Neuron (in vitro differentiated cells): Measurements from ENCODE around the gene LDLRAD4.

ENCODE experiments used
- H2AFZ ChIP-seq: one replicate; pipeline ENCODE4 v1.6.1; 2013; ENCODE audit warnings: low read depth, mild to moderate bottlenecking, inconsistent platforms, low read length, moderate library complexity
- H3K27me3 ChIP-seq: one replicate; pipeline ENCODE4 v1.6.1; 2013; ENCODE audit warnings: low read length; ENCODE audit not compliant: insufficient read depth
- H3K36me3 ChIP-seq: one replicate; pipeline ENCODE4 v1.6.1; 2013; ENCODE audit warnings: low read length; ENCODE audit not compliant: insufficient read depth
- H3K4me1 ChIP-seq: one replicate; pipeline ENCODE4 v1.6.1; 2013; ENCODE audit warnings: low read length; ENCODE audit not compliant: insufficient read depth
- H3K4me3 ChIP-seq: 2 replicates; pipeline ENCODE4 v1.5.1; 2013; ENCODE audit warnings: mild to moderate bottlenecking, low read length, moderate library complexity
- H3K9me3 ChIP-seq: one replicate; pipeline ENCODE4 v1.6.1; 2013; ENCODE audit warnings: low read length

Gene LDLRAD4

DNA sequence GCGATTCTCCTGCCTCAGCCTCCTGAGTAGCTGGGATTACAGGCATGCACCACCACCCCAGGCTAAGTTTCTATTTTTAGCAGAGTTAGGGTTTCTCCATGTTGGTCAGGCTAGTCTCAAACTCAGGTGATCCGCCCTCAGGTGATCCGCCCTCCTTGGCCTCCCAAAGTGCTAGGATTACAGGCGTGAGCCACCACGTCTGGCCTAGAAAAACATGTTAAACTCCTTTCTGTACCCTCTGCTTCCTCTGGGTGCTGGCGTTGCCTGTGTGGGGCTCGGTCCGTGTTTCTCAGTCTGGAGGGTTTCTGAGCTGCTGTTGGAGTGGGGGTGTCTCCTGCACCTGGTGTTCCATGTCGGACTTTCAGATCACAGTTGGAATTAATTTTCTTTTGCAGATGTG is 17.9 kb downstream of the LDLRAD4 start:
- Histone ChIP-seq H3K36me3 (no peaks in the 10 kb centered on the region), H3K9me3 (no peaks in the 10 kb centered on the region), H3K4me3 (no peak overlapping the region), H2AFZ (no peak overlapping the region), H3K4me1 (peaks cover 3% of the 10 kb centered on the region), H3K27me3 (no peaks in the 10 kb centered on the region)

- peaks cover 3% of the 10 kb centered on the region for H3K4me1 ChIP-seq
- H3K4me3 ChIP-seq: no peak overlapping the region
- H3K27me3 ChIP-seq: no peaks in the 10 kb centered on the region
- no peaks in the 10 kb centered on the region for H3K36me3 ChIP-seq
- H3K9me3 ChIP-seq: no peaks in the 10 kb centered on the region
- H2AFZ ChIP-seq: no peak overlapping the region
These were observed 18.5 kb downstream of the LDLRAD4 start for GRCh38 chr18:13237073-13237472.

- H2AFZ ChIP-seq: no peak overlapping the region
- no peaks in the 10 kb centered on the region for H3K27me3 ChIP-seq
- H3K4me1 ChIP-seq: peaks cover 3% of the 10 kb centered on the region
- no peaks in the 10 kb centered on the region for H3K9me3 ChIP-seq
- no peak overlapping the region for H3K4me3 ChIP-seq
- H3K36me3 ChIP-seq: no peaks in the 10 kb centered on the region
These were observed 19.1 kb downstream of the LDLRAD4 start for GRCh38 chr18:13237641-13238040.

DNA sequence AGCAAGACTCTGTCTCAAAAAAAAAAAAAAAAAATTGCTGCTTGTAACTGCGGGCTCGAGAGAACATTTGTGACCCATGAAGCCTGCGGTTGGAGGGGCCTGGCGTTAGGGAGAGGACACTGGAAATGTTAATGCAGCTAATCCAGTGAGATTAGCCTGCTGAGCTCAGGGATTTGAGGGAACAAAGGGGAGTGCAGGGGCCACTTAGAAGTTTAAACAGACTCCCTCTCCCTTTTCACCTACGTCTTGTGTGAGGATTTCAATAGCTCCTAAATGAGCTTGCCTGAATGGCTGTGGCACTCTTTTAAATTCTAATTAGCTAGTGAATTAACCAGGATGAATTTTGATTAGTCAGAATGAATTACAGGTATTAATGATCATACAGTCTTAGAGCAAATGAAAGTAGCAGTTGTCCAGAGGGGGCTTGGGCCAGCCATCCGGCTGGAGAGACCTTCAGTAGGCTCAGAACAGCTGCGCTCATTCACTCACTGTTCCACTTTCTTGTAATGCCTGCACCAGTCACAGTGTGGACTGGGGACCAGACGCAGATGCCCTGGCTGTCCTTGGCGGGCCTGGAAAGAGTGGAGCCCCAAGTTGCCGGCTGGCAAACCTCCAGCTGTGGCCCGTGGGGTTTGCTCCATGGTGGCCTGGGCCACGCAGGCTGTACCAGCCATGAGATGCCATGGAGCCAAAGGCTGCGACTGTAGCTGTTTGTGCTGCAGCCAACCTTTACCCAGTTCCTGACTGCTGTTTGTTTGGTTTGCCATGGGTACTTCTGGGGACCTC is 20.8 kb downstream of the LDLRAD4 start:
- H3K9me3 ChIP-seq: no peaks in the 10 kb centered on the region
- no peaks in the 10 kb centered on the region for H3K27me3 ChIP-seq
- no peak overlapping the region for H2AFZ ChIP-seq
- no peaks in the 10 kb centered on the region for H3K36me3 ChIP-seq
- H3K4me1 ChIP-seq: peaks cover 3% of the 10 kb centered on the region
- H3K4me3 ChIP-seq: no peak overlapping the region

DNA sequence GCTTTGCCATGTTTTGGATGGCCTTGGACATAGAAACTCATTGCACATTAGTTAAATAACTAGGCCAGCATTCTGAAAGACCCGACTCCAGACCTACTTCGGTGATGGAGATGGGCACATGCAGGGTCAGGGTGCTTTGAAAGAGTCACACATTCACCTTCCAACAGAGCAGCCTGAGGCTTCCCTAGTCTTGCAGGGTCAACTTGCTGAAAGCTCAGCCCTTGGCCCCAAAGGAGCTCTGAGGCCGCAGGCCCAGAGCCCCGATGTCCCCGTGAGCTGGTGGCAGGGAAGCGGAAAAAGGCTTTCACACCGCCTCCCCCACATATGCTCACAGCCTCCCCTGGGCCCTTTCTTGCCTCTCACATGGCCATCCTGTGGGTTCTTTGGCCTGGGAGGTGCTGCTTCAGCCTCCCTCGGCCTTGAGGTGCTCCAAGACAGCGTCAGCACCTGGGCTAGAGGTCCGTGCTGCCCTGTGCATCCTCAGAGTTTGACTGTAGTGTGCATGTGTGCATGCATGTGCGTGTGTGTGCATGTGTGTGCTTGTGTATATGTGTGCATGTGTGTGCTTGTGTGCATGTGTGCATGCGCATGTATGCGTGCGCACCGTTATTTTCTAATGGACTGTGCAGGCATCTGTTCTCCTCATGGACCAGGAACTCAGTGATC is 21.6 kb downstream of the LDLRAD4 start:
- Histone ChIP-seq H3K9me3 (no peaks in the 10 kb centered on the region), H3K4me1 (peaks cover 3% of the 10 kb centered on the region), H3K4me3 (no peak overlapping the region), H2AFZ (no peak overlapping the region), H3K27me3 (no peaks in the 10 kb centered on the region), H3K36me3 (no peaks in the 10 kb centered on the region)

- Histone ChIP-seq H2AFZ (no peak overlapping the region), H3K4me1 (peaks cover 3% of the 10 kb centered on the region), H3K9me3 (no peaks in the 10 kb centered on the region), H3K36me3 (no peaks in the 10 kb centered on the region), H3K4me3 (no peak overlapping the region), H3K27me3 (no peaks in the 10 kb centered on the region)
These were observed 22.7 kb downstream of the LDLRAD4 start for GRCh38 chr18:13241083-13241892.

DNA sequence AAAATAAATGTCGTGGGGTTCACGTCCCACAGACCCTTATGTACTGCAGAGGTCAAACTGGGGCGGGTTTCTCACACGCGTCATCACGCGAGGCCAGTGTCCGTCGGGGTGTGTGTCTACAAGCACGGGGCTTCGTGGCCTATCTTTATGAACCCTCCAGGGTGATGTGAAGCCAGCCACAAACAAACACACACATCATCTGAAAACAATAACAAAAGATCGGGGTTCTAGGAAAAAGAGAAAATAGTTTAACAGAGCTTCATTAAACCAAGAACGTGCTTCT is 23.3 kb downstream of the LDLRAD4 start:
- H2AFZ ChIP-seq: no peak overlapping the region
- no peak overlapping the region for H3K4me3 ChIP-seq
- H3K27me3 ChIP-seq: no peaks in the 10 kb centered on the region
- no peaks in the 10 kb centered on the region for H3K9me3 ChIP-seq
- peaks cover 3% of the 10 kb centered on the region for H3K4me1 ChIP-seq
- no peaks in the 10 kb centered on the region for H3K36me3 ChIP-seq

- no peak overlapping the region for H3K4me3 ChIP-seq
- H3K9me3 ChIP-seq: no peaks in the 10 kb centered on the region
- H3K36me3 ChIP-seq: no peaks in the 10 kb centered on the region
- H3K27me3 ChIP-seq: no peaks in the 10 kb centered on the region
- peaks cover 3% of the 10 kb centered on the region for H3K4me1 ChIP-seq
- H2AFZ ChIP-seq: no peak overlapping the region
These were observed 24.2 kb downstream of the LDLRAD4 start for GRCh38 chr18:13242797-13243196.

- Histone ChIP-seq H3K4me3 (no peak overlapping the region), H3K27me3 (no peaks in the 10 kb centered on the region), H3K9me3 (no peaks in the 10 kb centered on the region), H2AFZ (no peak overlapping the region), H3K36me3 (no peaks in the 10 kb centered on the region), H3K4me1 (peaks cover 3% of the 10 kb centered on the region)
These were observed 24.8 kb downstream of the LDLRAD4 start for GRCh38 chr18:13243363-13243762.

GRCh38 chr18:13244135-13244534 is 25.6 kb downstream of the LDLRAD4 start:
- Histone ChIP-seq H3K36me3 (no peaks in the 10 kb centered on the region), H3K4me3 (no peak overlapping the region), H3K27me3 (no peaks in the 10 kb centered on the region), H3K9me3 (no peaks in the 10 kb centered on the region), H3K4me1 (peaks cover 2% of the 10 kb centered on the region), H2AFZ (no peak overlapping the region)

GRCh38 chr18:13245481-13246000 is 27.0 kb downstream of the LDLRAD4 start:
- Histone ChIP-seq H3K4me1 (no peaks in the 10 kb centered on the region), H2AFZ (no peak overlapping the region), H3K27me3 (no peaks in the 10 kb centered on the region), H3K4me3 (no peak overlapping the region), H3K9me3 (no peaks in the 10 kb centered on the region), H3K36me3 (no peaks in the 10 kb centered on the region)

GRCh38 chr18:13246121-13246520 is 27.6 kb downstream of the LDLRAD4 start:
- H3K9me3 ChIP-seq: no peaks in the 10 kb centered on the region
- H2AFZ ChIP-seq: no peak overlapping the region
- peaks cover 2% of the 10 kb centered on the region for H3K4me1 ChIP-seq
- H3K27me3 ChIP-seq: no peaks in the 10 kb centered on the region
- no peaks in the 10 kb centered on the region for H3K36me3 ChIP-seq
- H3K4me3 ChIP-seq: no peak overlapping the region

DNA sequence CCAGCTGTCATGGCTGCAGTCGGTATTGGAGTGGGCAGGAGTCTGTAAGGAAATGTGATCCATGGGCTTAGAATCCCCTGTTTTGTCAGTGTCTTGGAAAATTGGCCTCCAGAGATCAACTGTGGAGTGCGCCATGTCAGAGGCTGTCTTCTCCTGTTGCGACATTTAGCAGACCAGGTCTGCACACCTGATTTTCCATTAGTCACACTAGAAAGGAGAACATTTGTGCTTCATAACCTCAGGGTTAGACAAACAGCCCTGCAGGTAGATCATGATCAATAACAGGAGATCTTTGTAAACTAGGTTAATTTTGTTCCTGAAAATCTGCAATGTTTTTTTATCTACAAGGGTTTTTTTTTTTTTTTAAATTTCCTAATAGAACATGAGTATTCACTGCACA is 28.0 kb downstream of the LDLRAD4 start:
- Histone ChIP-seq H2AFZ (no peak overlapping the region), H3K27me3 (no peaks in the 10 kb centered on the region), H3K9me3 (no peaks in the 10 kb centered on the region), H3K4me1 (peaks cover 3% of the 10 kb centered on the region), H3K36me3 (no peaks in the 10 kb centered on the region), H3K4me3 (no peak overlapping the region)
